Panc1 (cell line): ENCODE measurements around the gene ENTHD1. TPM values are rescaled to one million over a fixed set of nuclear protein-coding genes. Genes with fewer than 3 reads are reported as not detected.

Source experiments
- ATAC-seq: fragments of 200-7000 bp; cut with Tn5 transposase; 2 replicates; pipeline ENCODE4 v1.9.1; 2020; ENCODE audit warnings: mild to moderate bottlenecking, moderate library complexity
- BruUV-seq: library from RNA; stranded (reverse); fragments of 400-500 nt; replicated peaks from 2 replicates; lab custom pipeline; 2021; lab: Mats Ljungman, UMichigan
- CTCF ChIA-PET: fragments of 300-600 bp; sonication (Branson Sonifier 250); formaldehyde crosslinking; loops from one replicate; lab custom pipeline; 2022; ENCODE audit warnings: antibody characterized with exemption; lab: Charles Lee
- POLR2A ChIA-PET: fragments of 300-600 bp; sonication (Branson Sonifier 250); formaldehyde crosslinking; loops from one replicate; lab custom pipeline; 2022; ENCODE audit warnings: antibody characterized with exemption; lab: Charles Lee
- DNase-seq: peaks from one replicate; pipeline ENCODE4 v3.0.0-alpha.2; 2010; ENCODE audit warnings: low read depth, low spot score
- H3K27ac ChIP-seq: 2 replicates; pipeline ENCODE4 v1.5.1; 2011; ENCODE audit warnings: mild to moderate bottlenecking, low read length, inconsistent platforms
- H3K27me3 ChIP-seq: fragments of 200-500 bp; sonication (Bioruptor generic); 2 replicates; pipeline ENCODE4 v1.6.0; 2014; ENCODE audit warnings: low read length, inconsistent platforms; ENCODE audit not compliant: control insufficient read depth, insufficient read depth
- H3K36me3 ChIP-seq: fragments of 200-500 bp; sonication (Bioruptor generic); 2 replicates; pipeline ENCODE4 v1.5.1; 2014; ENCODE audit warnings: inconsistent platforms, mild to moderate bottlenecking, low read length, moderate library complexity; ENCODE audit not compliant: control insufficient read depth, insufficient read depth
- H3K4me1 ChIP-seq: 2 replicates; pipeline ENCODE4 v1.5.1; 2011; ENCODE audit warnings: inconsistent platforms, mild to moderate bottlenecking, low read length, moderate library complexity; ENCODE audit not compliant: control insufficient read depth, insufficient read depth
- H3K4me3 ChIP-seq, 2 experiments: 2 replicates each; pipeline ENCODE4 v1.5.1; 2011 to 2012; ENCODE audit warnings: low read depth in 2 of 2, low read length in 2 of 2, mild to moderate bottlenecking in 2 of 2, inconsistent platforms in 1 of 2, moderate library complexity in 1 of 2
- H3K9me3 ChIP-seq: fragments of 200-500 bp; sonication (Bioruptor generic); 2 replicates; pipeline ENCODE4 v1.5.1; 2014; ENCODE audit warnings: low read depth, mild to moderate bottlenecking, inconsistent platforms, low read length, moderate library complexity; ENCODE audit not compliant: control insufficient read depth, insufficient read depth
- CTCF ChIP-seq: fragments of 450-650 bp; IDR thresholded peaks from 2 replicates; pipeline ENCODE4 v1.5.1; 2017; ENCODE audit warnings: mild to moderate bottlenecking
- POLR2AphosphoS5 ChIP-seq: IDR thresholded peaks from 2 replicates; pipeline ENCODE4 v1.6.1; 2012; ENCODE audit warnings: mild to moderate bottlenecking, low read depth, low read length, moderate library complexity
- REST ChIP-seq, 2 experiments: IDR thresholded peaks; 2 replicates each; pipeline ENCODE4 v1.6.1; 2011 to 2012; ENCODE audit warnings: low read depth in 2 of 2, control low read depth in 1 of 2, low read length in 1 of 2, mild to moderate bottlenecking in 1 of 2, moderate library complexity in 1 of 2; ENCODE audit not compliant: insufficient read depth in 1 of 2
- SIN3A ChIP-seq: IDR thresholded peaks from 2 replicates; pipeline ENCODE4 v1.6.1; 2012; ENCODE audit warnings: low read depth, mild to moderate bottlenecking, low read length, moderate library complexity, borderline replicate concordance; ENCODE audit not compliant: insufficient read depth
- TCF7L2 ChIP-seq: IDR thresholded peaks from 2 replicates; pipeline ENCODE4 v1.6.1; 2011; ENCODE audit warnings: mild to moderate bottlenecking, low read depth, low read length, inconsistent platforms
- in situ Hi-C: cut with HindIII; loops from 2 replicates; pipeline ENCODE4 v1.10.0; 2016; ENCODE audit warnings: low sequenced_read_pairs, low pct_unique_long_range_greater_than_20kb
- intact Hi-C: fragments of 100-400 bp; cut with micrococcal nuclease; formaldehyde crosslinking; loops from one replicate; pipeline ENCODE4 v1.10.0; 2022; ENCODE audit not compliant: unreplicated experiment
- total RNA-seq: library from RNA; stranded (reverse); gene quantifications from one replicate; pipeline ENCODE4 v1.2.1, GENCODE V29; 2021; ENCODE audit not compliant: unreplicated experiment

The ENTHD1 gene
- total RNA-seq, 1 experiment from 2014 or later: not detected

GRCh38 chr22:39897841-39898240 is 4.3 kb upstream of the ENTHD1 start:
- TF ChIP-seq TCF7L2: no peak
- no peak for TF ChIP-seq CTCF
- ATAC-seq: no peak
- no peaks in the 10 kb centered on the region for H3K36me3 ChIP-seq
- no peaks in the 10 kb centered on the region for H3K4me1 ChIP-seq
- no peak for DNase-seq
- H3K4me3 ChIP-seq: no peak overlapping the region
- ChIA-PET POLR2A (no interaction called here), CTCF (no interaction called here)
- no TSS peak for BruUV-seq
- H3K9me3 ChIP-seq: no peaks in the 10 kb centered on the region
- peaks cover 6% of the 10 kb centered on the region for H3K27me3 ChIP-seq
- in situ Hi-C loops: no loop called here
- no peak overlapping the region for H3K27ac ChIP-seq
- intact Hi-C loops: no loop called here

GRCh38 chr22:39896313-39896996 is 2.9 kb upstream of the ENTHD1 start:
- intact Hi-C loops: no loop called here
- H3K27me3 ChIP-seq: peaks cover 2% of the 10 kb centered on the region
- no peak overlapping the region for H3K4me3 ChIP-seq
- no TSS peak for BruUV-seq
- no peak overlapping the region for H3K27ac ChIP-seq
- in situ Hi-C loops: no loop called here
- ChIA-PET POLR2A (no interaction called here), CTCF (no interaction called here)
- TF ChIP-seq REST (IDR thresholded peaks at IDR 0.05; ENCODE audit: insufficient read depth in 1 of 2, low read depth in 2 of 2, low read length in 1 of 2) (no peak), CTCF (no peak)
- ATAC-seq: no peak
- DNase-seq: no peak
- no peaks in the 10 kb centered on the region for H3K4me1 ChIP-seq
- no peaks in the 10 kb centered on the region for H3K36me3 ChIP-seq
- H3K9me3 ChIP-seq: no peaks in the 10 kb centered on the region

- Histone ChIP-seq H3K27me3 (no peaks in the 10 kb centered on the region; the same call in none of the 2 replicates), H3K4me3 (no peak overlapping the region), H3K36me3 (no peaks in the 10 kb centered on the region), H3K27ac (no peak overlapping the region), H3K9me3 (no peaks in the 10 kb centered on the region), H3K4me1 (no peaks in the 10 kb centered on the region)
- DNase-seq (no peak), ATAC-seq (no peak)
- POLR2A ChIA-PET: no interaction called here
- intact Hi-C loops (no loop called here), in situ Hi-C loops (no loop called here)
- CTCF ChIA-PET: no interaction called here
- BruUV-seq: no TSS peak
- TF ChIP-seq CTCF (no peak), REST (IDR thresholded peaks at IDR 0.05; ENCODE audit: insufficient read depth in 1 of 2, low read depth in 2 of 2, low read length in 1 of 2) (no peak), TCF7L2 (no peak), POLR2AphosphoS5 (no peak), SIN3A (no peak)
These were observed 2.1 kb upstream of the ENTHD1 start for GRCh38 chr22:39895682-39896081.
